HG03558 (cell line): Measurements from ENCODE around the gene LMO7.
A peak's percentile ranks its signal among the peaks of the same experiment; 100 is the strongest.
"Not testable (repeated sequence)": the region's sequence is repeated elsewhere in the genome, so short reads cannot be mapped to it uniquely, and the experiment has no call there.

Experiments
- ATAC-seq: cut with Tn5 transposase; IDR thresholded peaks from one replicate; pipeline ENCODE4 v1.9.1; 2021; ENCODE audit warnings: moderate number of reproducible peaks; ENCODE audit not compliant: unreplicated experiment; ENCODE audit errors: extremely low read depth

The LMO7 gene

DNA sequence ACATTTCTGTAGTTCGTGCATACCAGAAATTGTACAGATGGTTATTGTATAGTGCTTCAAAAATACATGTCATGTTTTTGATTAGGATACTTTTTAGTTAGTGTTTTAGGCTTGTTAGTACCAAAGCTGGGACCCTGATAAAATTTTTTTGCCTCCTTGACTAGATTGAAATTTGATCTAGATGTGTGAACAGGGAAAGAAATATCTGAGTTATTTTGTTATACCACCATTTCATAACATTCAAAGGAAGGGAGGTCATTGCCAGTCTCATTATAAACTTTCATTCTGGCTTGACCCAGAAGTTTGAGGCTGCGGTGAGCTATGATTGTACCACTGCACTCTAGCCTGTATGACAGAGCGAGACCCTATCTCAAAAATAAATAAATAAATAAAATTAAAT is 9.0 kb downstream of the LMO7 start:
- no peak for ATAC-seq

GRCh38 chr13:75647126-75647784 is 11.1 kb downstream of the LMO7 start:
- peak; percentile 87 for ATAC-seq

DNA sequence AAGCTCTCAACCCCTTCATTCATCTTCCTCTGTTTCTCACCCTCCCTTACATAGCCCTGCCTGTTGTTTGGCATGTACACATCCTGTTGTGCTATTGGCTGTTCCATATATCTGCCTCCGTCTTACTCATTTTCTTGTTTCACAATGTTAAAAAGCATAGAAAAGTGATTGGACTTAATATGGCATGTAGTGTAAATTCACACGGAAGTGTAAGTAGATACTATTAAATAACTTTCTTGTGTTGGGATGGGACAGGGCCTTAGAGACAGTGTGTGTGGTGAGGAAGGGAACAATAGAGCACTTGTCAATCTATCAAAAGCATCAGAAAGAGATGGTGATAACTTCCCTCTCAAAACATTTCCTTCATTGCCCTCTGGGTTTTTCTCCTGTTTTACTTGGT is 12.3 kb downstream of the LMO7 start:
- ATAC-seq = no peak

- no peak for ATAC-seq
Observed at GRCh38 chr13:75651013-75651412, 14.9 kb downstream of the LMO7 start.

- no peak for ATAC-seq
Observed at GRCh38 chr13:75652726-75653125, 16.6 kb downstream of the LMO7 start.

GRCh38 chr13:75656425-75656989 is 20.4 kb downstream of the LMO7 start:
- ATAC-seq = no peak

DNA sequence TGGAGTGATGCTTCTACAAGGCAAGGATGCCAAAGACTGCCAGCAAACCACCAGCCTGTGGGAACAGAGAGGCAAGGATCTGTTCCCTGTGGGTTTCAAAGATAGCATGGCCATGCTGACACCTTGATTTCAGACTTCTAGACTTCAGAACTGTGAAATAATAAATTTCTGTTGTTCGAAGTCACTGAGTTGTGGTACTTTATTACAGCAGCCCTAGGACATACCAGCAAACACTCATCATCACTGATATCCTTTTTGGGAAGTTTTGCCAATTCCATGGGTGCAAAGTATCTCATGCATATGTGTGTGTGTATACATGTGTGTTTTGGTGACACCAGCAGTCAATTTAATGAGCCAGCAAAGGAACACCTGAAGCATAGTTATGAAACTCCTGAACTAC is 21.0 kb downstream of the LMO7 start:
- ATAC-seq = no peak

- no peak for ATAC-seq
Observed at GRCh38 chr13:75660694-75661093, 24.6 kb downstream of the LMO7 start.

GRCh38 chr13:75661443-75661842 is 25.3 kb downstream of the LMO7 start:
- ATAC-seq = no peak

DNA sequence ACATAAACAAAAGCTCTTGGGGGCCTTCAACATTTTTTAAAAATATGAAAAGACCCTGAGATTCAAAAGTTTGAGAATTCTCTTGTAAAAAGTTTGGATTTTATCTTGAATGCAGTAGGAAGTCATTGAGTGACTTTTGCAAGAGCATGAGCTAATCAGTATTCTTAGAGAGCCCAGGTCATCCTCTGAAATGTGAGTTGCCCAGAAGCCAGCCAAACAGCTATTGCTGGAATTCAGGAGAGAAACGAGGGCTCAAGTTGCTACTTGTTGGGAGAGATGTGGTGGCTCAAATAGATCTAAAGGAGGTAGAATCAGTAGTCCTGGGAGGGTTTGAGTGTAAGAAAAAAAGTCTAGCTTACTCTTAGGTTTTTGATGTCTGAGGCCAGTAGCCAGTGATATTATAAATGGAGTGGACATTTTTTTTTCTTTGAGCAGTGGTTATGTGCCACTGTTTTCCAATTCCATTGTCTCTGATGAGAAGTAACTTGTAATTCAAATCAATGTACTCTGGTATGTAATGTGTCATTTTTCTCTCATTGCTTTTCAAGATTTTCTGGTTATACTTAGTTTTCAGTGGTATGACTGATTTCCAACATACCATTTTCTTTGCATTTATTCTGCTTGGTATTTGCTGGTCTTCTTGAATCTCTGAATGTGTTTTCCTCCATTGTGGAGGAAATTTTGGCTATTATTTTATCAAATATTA is 30.7 kb downstream of the LMO7 start:
- ATAC-seq = no peak

DNA sequence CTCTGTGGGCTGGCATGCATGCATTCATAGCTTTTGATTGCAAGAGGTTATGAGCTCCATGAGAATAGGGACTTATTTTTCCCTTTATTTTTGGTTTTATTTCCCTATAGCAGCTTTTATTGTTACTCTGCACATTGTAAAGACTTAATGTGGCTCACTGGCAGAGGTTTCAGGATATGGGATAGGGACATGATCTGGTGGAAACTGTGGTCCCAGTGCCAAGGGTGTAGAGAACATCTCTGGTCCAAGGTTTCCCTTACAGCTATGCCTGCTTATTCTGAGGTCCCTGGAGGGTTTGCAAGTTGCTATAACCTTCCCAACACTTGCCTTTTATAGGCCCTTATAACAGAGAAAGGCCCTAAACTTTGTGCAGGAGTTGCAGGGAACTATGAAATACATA is 33.6 kb downstream of the LMO7 start:
- ATAC-seq = no peak

- no peak for ATAC-seq
Observed at GRCh38 chr13:75670496-75670895, 34.4 kb downstream of the LMO7 start.

DNA sequence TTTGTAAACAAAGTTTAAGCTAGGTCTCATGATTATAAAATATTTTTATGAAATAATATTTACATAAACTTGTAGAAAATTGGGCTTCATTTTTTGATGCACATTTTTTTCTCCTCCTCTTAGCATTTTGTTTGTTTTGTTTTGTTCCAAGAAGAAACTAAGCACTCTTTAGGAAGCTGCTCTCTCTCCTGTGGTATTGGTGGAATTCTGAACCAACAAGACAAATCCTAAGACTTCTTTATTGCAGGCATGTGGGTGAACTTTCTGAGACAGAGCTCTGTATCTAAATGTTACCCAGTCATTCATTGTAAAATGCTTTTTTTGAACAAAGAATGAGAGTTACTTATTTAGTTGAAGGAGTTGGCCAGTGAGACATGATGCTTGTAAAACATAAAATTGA is 39.3 kb downstream of the LMO7 start:
- ATAC-seq = no peak

DNA sequence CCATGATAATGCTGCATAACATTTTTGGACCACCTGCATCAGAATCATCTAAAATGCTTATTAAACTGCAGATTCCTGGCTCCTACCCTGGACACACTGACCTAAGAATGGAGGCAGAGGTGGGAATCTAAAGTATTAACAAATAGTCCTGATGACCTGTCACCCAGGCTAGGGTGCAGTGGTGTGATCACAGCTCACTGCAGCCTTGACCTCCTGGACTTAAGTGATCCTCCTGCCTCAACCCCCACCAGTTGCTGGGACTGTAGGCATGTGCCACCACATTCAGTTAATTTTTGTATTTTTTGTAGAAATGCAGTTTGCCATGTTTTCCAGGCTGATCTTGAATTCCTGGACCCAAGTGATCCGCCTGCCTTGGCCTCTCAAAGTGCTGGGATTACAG is 43.3 kb downstream of the LMO7 start:
- no peak for ATAC-seq

- not testable (repeated sequence) for ATAC-seq
Observed at GRCh38 chr13:75680251-75680650, 44.1 kb downstream of the LMO7 start.

DNA sequence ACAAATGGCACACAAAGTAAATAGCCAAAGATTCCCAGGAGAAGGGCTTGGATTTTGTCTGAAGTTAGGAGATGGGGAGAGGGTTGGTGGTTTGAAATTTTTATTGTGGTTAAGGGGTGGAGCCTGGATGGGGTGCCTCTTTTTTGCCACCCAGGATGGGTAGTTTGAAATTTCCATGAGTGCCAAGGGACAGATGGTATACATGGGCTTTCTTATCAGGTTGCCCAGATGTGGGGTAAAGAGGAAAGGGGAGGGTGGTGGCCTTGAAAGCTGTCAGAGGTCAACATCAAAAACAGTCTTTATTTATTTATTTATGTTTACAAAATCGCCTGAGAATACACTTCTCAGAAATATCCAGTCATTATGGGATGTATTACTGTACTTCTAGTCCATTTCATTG is 46.2 kb downstream of the LMO7 start:
- no peak for ATAC-seq

DNA sequence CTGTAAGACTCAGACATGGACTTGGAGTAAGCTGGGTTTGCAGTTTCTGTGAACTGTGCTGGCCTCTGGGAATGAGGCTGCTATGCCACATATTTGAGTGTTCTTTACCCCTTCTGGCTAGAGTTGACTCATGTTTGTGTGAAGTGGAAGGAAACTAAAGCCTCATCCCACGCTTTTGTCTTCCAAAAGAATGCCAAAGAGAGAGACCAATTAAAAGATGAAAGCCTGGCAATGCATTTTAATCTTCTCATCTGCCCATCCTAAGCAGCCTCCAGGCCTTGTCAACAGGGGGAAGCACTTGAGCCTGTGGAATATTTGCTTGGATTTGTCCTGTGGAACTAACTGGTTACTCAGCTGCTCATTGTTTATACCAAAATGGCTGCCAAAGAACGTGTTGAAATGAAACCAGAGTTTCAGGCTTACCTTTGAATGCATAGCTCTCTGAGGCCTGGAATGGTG is 49.1 kb downstream of the LMO7 start:
- no peak for ATAC-seq

DNA sequence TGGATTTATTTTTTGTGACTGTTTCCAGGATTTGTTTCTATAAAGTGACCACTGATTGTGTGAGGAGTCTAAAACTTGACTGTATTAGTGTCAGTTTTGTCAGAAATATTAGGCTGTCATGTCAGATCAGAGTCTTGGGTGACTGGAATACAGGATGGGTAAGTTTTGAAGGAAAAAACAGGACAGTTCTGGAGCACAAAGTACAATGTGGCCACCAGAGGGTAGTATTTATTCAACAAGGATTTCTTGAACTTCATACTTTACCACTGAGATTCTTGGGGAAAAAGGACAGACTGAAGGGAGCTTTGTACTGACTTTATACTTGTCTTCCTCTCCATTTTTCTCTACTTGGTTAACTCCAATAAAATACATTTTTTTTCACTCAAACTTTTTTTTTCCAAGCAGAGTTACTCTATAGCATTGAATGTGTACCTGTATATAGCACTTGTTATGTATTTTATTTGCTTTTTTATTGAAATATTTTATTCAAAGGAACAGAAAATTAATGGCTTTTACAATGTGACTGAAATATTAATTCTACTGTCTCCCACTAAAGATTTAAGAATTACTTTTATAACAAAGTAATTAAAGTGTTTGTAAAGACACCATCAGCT is 51.1 kb downstream of the LMO7 start:
- ATAC-seq = no peak

GRCh38 chr13:75689686-75690085 is 53.6 kb downstream of the LMO7 start:
- ATAC-seq = no peak

GRCh38 chr13:75690607-75691006 is 54.5 kb downstream of the LMO7 start:
- no peak for ATAC-seq

- ATAC-seq = no peak
Observed at GRCh38 chr13:75691183-75691582, 55.1 kb downstream of the LMO7 start.
